ENCODE data around the gene SLC24A4.

- no peak for TF ChIP-seq POLR2AphosphoS5 (IDR thresholded peaks at IDR 0.05; ENCODE audit: low read depth, low read length)
- TF ChIP-seq POLR2A (IDR thresholded peaks at IDR 0.05; ENCODE audit: low read depth, low read length) = no peak
- no peak for TF ChIP-seq TAF1 (IDR thresholded peaks at IDR 0.05; ENCODE audit: borderline replicate concordance, low read depth, low read length)
These were observed 88.2 kb downstream of the SLC24A4 start for GRCh38 chr14:92411135-92411534.

Data from GM12892 (cell line).